NCI-H2196 treated with DMSO at 0.1 percent for 48 hours (cell line): Measurements from ENCODE around the gene KCNE2.
"Not testable (repeated sequence)": the region's sequence is repeated elsewhere in the genome, so short reads cannot be mapped to it uniquely, and the experiment has no call there.

Experiments
- DNase-seq: peaks from one replicate; lab custom pipeline; 2025; ENCODE audit not compliant: unreplicated experiment; lab: John Stamatoyannopoulos, UW

KCNE2 gene

DNA sequence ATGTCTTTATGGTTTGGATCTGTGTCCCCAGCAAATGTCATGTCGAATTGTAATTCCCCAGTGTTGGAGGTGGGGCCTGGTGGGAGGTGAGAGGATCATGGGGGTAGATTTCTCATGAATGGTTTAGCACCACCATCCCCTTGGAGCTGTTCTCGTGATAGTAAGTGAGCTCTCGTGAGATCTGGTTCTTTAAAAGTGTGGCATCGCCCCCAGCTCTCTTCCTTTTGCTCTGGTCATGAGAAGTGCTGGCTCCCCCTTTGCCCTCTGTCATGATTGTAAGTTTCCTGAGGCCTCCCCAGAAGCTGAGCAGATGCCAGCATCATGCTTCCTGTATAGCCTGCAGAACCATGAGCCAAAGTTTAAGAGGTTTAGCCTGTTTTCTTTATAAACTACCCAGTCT is 11.2 kb upstream of the KCNE2 start:
- no peak for DNase-seq

DNA sequence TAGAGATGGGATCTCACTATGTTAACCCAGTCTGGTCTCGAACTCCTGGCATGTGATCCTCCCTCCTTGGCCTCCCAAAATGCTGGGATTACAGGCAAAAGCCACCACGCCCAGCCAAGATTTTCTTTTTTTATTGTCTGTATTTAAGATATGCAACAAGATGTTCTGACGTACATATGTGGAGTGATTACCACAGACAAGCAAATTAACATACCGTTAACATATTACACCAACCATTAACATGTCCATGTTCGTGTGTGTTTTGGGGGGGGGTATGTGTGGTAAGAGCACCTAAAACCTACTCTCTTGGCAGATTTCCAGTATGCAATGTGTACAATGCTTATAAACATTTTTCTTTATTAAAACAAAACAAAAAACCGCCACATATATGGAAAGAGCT is 10.6 kb upstream of the KCNE2 start:
- DNase-seq = no peak

DNA sequence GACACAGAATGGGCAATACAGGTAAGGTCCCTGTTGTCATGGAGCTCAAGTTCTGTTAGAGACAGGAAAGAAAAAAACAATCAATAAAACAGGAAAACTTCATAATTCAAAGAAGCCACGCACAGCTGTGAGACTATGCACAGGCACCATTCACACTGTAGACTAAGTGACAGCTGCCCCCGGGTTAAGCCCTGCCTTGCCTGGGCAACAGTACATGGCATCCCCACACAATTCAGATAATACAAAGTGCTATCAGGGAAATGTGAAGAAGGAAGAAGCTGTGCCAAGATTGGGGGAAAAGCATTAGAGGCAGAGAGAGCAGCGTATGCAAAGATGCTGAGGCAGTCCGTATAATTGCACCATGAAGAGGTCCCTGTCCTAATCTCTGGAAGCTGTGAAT is 9.0 kb upstream of the KCNE2 start:
- DNase-seq = no peak

DNA sequence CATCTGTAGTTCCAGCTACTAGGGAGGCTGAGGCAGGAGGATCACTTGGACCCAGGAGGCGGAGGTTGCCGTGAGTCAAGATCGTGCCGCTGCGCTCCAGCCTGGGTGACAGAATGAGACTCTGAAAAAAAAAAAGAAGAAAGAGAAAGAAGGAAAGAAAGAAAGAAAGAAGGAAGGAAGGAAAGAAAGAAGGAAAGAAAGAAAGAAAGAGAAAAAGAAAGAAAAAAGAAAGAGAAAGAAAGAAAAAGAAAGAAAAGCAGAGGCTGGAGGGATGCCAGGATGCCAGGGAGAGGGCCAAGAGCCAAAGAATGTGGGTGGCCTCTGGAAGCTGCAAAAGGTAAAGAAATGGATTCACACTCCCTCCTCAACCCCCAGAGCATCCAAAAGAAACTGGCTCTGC is 8.2 kb upstream of the KCNE2 start:
- DNase-seq = no peak

DNA sequence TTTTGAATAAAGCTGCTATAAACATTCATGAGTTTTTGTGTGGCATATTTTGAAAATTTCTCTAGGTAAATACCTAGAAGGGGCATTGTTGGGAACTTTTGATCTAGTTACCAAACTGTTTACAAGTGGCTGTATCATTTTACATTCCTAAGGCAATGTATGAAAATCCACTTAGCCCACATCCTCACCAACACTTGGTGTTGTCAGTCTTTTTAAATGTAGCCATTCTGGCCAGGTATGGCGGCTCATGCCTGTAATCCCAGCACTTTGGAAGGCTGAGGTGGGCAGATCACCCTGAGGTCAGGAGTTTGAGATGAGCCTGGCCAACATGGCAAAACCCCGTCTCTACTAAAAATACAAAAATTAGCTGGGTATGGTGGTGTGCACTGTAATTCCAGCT is 5.9 kb upstream of the KCNE2 start:
- DNase-seq = no peak

DNA sequence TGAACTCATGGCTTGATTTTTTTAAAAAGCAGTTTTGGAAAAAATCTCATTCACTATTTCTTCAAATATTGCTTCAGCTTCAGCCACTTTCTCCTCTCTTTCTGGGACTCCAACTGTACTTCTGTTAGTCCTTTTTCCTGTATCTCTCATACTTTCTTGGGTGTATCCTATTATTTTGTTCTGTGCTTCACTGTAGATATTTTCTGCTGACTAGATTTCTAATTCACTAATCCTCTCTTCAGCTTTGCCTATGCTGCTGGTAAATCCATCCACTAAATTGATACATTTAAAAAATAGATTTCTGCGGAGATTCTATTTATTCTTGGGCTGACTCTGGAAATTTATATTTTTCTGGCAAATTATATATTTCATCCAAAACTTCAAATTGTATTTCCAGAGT is 4.9 kb upstream of the KCNE2 start:
- DNase-seq = no peak

DNA sequence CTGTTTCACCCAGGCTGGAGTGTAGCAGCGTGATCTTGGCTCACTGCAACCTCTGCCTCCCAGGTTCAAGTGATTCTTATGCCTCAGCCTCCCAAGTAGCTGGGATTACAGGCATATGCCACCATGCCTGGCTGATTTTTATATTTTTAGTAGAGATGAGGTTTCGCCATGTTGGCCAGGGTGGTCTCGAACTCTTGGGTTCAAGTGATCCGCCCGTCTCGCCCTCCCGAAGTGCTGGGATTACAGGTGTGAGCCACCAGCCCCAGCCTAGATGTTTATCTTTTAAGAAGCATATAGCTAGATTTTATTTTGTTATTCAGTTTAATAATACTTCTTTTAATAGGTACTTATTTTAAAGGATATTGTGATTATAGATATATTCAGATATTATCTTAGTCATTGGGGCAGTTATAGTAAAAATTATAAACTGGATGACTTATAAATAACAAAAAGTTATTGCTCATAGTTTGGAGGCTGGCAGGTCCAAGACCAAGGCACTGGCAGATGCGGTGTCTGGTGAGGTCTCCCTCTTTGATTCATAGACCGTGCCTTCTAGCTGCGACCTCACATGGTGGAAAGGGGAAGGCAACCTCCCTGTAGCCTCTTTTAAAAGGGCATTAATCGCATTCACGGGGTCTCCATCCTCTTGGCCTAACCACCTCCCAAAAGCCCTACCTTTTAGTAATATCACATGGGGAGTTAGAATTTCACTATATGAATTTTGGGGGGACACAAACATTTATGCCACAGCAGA is 3.1 kb upstream of the KCNE2 start:
- no peak for DNase-seq

DNA sequence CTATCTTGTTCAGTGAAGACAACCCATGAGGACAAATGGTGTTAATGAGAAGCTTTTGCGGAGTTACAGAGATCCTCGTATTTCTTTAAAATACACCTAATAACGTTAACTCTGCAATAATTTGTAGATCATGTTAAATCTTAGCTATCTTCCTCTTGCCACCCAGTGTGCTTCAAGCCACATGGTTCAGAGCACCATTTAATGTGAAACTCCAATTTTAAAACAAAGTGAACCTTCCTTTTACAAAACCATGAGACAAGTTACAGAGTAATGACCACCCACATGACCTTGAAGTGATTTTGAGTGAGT is 1.7 kb upstream of the KCNE2 start:
- DNase-seq = no peak

DNA sequence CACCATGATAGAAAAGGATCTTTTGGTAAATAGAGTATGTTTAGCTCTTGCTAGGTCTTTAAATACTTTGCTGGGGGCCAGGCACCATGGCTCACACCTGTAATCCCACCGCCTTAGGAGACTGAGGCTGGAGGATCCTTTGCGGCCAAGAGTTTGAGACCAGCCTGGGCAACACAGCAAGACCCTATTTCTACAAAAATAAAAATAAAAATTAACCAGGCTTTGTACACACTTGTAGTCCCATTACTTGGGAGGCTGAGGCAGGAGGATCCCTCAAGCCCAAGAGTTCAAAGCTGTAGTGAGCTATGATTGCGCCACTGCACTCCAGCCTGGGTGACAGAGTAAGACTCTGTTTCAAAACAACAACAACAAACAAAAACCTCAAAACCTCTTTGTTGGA is 1.1 kb upstream of the KCNE2 start:
- no peak for DNase-seq

DNA sequence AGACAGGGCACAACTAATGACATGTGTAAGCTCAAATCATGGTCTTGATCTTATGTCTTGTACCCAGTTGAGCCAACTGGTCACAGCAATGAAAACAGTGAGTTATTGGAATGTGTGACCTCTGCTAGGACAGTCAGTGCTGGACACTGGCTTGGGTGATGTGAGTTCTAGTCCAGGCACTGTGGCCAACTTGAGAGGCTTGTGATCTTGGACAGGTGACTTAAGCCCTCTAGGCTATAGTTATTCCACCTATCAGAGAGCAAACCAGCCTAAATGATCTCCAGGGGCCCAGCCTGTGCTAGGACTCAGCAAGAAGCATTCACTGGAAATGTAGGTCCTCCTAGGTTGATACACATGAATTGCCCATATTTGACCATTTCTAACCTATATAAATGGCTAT is 1.1 kb downstream of the KCNE2 start:
- no peak for DNase-seq

DNA sequence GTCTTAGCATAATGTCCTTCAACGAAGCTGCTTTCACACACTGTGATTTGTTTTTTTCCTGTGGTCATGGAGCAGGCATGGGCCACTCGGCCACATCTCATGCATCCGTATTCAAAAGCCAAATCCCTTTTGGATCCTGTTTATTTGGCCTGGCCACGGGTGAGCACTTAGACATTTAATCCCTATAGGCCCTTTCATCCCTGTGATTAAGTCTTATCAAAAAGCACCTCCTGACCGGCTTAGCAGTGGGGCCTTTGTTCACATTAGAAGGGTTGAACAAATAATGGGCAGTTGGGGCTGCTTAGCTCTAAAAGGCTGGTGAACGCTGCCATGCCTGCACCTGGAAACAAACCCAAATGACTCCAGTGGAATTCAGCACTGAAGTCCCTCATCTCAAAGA is 2.0 kb downstream of the KCNE2 start:
- peak; percentile 32 for DNase-seq

DNA sequence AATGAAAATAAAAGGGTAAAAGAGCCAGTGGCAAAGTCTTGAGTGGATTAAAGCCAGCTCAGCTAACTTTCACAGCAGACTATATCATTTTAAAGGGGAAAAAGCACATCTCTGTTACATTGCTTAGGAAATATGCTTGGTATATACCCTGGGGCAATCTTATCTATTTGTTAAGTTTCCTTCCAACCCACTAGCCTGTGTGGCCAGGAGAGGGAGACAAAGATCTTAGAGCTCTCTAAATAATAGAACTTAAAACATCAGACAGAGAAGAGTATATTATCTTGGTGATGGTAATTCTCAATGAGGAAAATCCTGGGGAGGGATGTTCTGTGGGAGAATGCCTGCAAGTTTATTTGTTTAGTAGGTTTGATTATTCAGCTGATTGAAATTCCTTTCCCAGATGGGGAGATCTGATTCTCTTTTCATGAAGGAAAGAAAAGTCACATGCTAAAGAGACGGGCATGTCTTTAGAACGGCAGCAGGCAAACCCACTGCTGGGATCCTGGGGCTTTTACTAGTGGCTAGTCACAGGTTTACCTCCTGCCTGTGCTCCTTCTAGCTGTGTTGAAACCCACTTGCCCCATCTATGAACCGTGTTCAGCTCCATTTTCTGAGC is 3.6 kb downstream of the KCNE2 start:
- peak; percentile 20 for DNase-seq

DNA sequence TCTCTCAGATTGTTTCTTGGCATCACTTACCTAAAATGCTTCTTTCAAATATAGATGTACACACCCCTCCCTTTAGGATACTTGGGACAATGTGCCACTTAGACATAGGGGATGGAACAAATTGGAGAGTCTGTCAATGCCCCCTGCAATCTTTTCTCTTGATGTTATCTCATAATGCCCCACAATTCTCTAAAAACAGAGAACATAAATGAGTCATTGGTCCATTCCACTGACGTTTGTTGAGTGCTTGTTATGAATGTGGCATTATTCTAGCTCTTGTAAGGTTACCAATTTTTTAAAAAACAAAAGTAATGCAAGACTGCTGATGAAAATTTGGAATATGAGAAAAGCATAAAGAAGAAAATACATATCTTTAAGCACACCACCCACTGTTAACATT is 5.9 kb downstream of the KCNE2 start:
- DNase-seq = no peak

DNA sequence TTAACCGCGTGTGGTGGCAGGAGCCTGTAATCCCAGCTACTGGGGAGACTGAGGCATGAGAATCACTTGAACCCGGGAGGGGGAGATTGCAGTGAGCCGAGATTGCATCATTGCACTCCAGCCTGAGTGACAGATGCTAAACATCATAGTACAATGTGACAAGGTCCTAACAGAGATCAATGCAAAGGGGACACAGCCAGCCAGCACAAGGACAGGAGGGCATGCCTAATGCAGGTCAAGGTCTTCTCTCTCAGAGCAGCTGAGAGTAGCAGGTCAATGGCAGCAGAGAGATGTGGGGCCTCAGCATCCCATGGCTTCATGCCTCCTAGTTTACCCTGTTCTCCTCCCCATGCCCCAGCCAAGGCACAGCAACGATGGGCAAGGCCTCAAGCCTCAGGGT is 8.5 kb downstream of the KCNE2 start:
- DNase-seq = no peak

DNA sequence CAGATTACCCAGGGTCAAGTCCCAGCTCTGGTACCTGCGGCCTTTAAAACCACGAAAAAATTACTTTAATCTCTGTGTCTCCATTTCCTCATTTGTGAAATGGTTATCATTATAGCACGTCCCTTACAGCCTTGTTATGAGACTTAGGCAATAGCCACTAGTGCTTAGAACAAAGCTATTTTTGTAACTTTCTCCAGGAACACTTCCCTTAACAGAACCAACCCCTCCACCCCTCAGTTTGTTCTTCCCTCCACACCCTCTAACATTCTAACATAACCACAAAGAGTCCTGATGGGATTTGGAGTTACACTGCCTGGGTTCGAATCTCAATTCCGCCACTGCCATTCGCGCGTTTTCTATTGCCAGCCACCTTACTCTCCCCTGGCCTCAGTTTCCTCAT is 10.7 kb downstream of the KCNE2 start:
- DNase-seq = not testable (repeated sequence)

DNA sequence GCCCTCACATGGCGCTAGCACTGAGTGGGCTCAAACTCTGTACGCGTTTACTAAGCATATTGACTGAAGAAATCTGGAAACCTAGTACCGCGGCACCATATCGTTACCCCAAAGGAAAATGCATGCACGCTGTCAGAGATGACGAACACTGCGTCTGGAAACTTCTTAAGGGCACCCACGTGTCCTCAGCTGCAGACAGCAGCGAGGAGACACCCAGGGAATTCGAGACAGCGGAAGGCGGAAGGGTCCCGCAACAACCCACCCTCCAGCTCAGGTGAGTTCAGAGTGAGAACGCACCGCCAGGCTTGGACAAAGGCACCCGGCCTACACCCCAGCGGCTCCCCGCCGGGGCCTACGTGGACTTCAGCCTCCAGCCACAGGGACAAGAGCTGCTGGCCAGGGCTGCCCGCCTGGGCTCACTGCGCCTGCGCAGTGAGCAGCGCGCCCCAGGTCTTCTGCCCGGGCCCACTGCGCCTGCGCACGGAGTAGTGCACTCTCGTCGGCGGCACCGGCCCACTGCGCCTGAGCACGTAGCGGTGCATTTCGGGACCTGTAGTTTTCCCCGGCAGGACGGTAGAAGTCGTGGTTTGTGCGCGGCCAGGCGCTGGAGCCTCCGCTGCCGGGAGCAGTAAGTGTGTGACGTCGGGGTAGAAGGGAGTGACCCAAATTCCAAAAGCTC is 11.3 kb downstream of the KCNE2 start, which contains the start of gene SMIM11:
SMIM11 (plus strand) TSS at position 568 of the 679 bp plus-strand sequence. CDS start 3,998 bp downstream, outside the sequence.
- not testable (repeated sequence) for DNase-seq

DNA sequence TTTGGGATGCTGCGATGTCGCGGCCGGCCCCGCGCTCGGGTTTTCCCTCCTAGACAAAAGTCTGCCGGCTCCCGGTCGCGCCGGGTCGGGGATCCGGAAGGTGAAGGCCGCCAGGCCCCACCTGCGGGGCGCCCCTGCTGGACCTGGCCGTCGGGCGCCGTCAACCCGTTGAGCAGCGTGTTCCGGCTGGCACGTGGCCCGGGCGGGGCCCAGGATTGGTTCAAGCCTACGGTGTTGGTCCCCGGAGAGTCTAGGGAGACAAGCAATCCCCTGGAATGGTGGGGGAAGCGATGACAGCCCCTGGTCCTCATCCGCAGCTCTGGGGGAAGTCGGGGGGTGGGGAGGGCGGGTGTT is 11.8 kb downstream of the KCNE2 start:
- DNase-seq = not testable (repeated sequence)

DNA sequence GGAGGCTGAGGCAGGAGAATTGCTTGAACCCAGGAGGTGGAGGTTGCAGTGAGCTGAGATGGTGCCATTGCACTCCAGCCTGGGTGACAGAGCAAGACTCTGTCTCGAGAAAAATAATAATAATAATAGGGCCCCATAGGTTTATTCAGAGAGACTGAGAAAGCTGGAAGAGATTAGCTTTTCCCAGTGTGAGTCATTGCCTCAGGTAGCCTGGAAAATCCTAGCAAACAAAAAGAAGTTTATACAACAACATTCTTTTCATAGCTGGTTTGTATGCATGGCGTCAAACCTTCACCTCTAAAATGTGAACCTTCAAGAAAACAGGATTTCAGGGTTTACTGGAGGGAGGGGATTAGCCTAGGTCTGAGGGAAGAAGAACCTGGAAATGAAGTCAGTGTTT is 19.3 kb downstream of the KCNE2 start:
- DNase-seq = not testable (repeated sequence)

DNA sequence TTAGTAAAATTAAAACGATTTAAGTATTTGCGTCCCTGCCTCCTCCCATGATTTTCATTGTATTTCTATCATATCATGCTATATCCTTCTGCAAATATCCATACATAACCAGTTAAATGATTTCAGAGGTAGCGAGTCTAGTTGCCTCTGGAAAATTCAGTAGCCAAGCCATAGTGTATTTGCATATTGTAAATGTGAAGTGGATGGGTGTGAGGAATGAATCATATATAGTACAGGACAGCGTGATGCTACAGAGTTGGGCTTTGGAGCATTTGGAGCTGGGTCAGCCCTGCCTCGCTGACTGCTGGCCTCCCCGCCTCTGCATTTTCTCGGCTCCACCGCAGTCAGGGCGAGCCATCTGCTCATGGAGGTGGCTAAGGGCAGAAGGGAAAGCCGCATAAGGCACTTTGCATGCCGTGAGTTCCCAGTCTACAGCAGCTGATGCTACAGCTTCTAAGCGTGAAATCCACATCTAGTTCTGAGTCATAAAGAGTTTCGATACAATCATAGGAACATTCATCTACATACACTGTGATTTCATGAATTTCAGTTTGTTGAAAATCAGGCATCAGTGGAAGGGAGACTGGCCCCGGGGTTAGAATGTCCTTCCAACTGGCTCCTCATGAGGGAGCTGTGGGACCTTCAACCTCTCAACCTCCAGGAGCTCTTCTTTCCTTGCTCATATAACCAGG is 20.1 kb downstream of the KCNE2 start:
- not testable (repeated sequence) for DNase-seq

DNA sequence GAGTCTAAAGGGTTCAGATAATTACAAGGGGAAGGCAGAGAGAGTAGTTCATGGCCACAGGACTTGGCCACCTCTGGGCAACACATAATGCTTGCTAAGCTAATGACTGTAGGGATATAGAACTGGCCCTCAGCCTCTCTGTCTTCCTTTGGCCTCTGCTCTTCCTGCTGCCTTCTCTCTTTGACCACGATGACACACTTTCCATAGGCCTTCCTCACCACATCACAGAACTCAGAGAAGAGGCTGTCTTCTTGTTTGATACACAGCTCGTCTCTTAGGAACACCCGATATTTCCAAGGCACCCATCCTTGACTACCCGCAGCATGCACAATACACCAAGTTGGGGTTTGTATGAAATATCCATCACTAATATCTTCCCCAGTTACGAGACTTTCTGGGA is 36.7 kb downstream of the KCNE2 start:
- not testable (repeated sequence) for DNase-seq

DNA sequence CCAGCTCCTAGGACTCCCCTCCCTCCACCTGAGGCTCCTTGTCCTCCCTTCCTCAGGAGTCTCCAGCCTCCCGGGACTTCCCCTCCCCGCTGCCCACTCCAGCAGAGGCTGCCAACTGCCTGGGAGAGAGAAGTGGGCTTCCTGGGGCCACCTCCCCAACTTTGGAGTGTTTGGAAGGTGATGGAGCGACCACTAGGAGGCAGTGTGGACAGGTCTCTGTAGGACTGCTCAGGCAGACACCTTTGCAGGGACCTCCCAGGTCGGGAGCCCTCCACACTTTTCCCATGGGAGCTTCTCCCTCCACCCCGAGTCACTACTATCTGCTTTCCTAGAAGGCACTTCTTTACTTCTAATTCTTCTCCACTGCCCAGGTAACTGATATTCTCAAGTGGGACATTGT is 40.9 kb downstream of the KCNE2 start:
- not testable (repeated sequence) for DNase-seq

DNA sequence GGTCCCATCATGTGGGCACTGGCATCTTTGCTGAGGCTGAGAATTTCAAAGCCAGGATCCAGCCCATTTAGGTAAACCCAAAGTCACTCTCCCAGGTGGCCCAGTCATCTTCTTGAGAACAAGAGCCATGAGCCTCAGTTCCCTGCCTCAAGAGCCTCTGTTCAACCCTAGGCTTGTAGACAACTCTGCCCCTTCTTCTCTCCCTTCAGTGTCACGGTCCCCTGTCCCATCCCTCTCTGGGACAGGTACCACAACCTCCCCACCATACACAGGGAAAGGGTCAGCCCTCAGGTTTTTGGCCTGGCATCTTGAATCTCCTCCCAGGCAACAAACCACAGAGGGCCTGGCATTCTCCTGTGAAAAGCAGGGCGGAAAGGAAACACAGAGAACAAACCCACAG is 41.9 kb downstream of the KCNE2 start:
- DNase-seq = not testable (repeated sequence)
